ENCODE data around the gene ELF5. TPM values are rescaled to one million over a fixed set of nuclear protein-coding genes. Genes with fewer than 3 reads are reported as not detected.
A peak's percentile ranks its signal among the peaks of the same experiment; 100 is the strongest.

The ELF5 gene
- total RNA-seq, 1 experiment from 2014 or later: 0.61 TPM

- Histone ChIP-seq H3K4me3 (no peak overlapping the region), H4K20me1 (ENCODE audit: insufficient read depth) (no peaks in the 10 kb centered on the region), H3K9me3 (ENCODE audit: insufficient read depth, low read depth) (no peaks in the 10 kb centered on the region), H2AFZ (no peak overlapping the region), H3K36me3 (ENCODE audit: low read depth) (no peaks in the 10 kb centered on the region), H3K9me2 (ENCODE audit: insufficient read depth) (no peaks in the 10 kb centered on the region), H3K4me2 (no peak overlapping the region), H3F3A (ENCODE audit: insufficient read depth, low read depth) (peaks cover 2% of the 10 kb centered on the region; the same call in 1 of the 2 replicates), H3K27ac (no peak overlapping the region), H3K79me2 (ENCODE audit: low read depth) (no peaks in the 10 kb centered on the region), H3K27me3 (ENCODE audit: insufficient read depth, low read depth) (no peaks in the 10 kb centered on the region), H3K4me1 (replicated peaks; ENCODE audit: insufficient read depth) (peaks cover 8% of the 10 kb centered on the region)
- BruUV-seq (replicated peaks): no TSS peak
- ChIA-PET CTCF (interaction anchor here (0.6 kb wide), 2 partner anchors 98 to 388 kb away, joined by 3 to 9 read pairs; no protein-coding TSS in a partner anchor), POLR2A (ENCODE audit: unreplicated experiment) (no interaction called here)
- no peak for DNase-seq
- intact Hi-C loops (cut with micrococcal nuclease; ENCODE audit: unreplicated experiment): loop anchor here (1.0 to 10.0 kb wide), 5 partner anchors 128 to 659 kb away; partner anchors contain the start of gene ABTB2
- no peak for TF ChIP-seq CTCF (conservative IDR thresholded peaks at IDR 0.05)
- no peak for TF ChIP-seq EZH2 (IDR thresholded peaks at IDR 0.05; ENCODE audit: low read depth)
Observed at GRCh38 chr11:34493926-34494595, 19.5 kb downstream of the ELF5 start.

GRCh38 chr11:34493468-34493867 lies 20.1 kb downstream of the ELF5 start:
- CTCF ChIA-PET: no interaction called here
- Histone ChIP-seq H3K27ac (no peak overlapping the region), H3K27me3 (ENCODE audit: insufficient read depth, low read depth) (no peaks in the 10 kb centered on the region), H3K9me2 (ENCODE audit: insufficient read depth) (no peaks in the 10 kb centered on the region), H3K4me3 (no peak overlapping the region), H3K4me1 (replicated peaks; ENCODE audit: insufficient read depth) (peaks cover 8% of the 10 kb centered on the region), H3K79me2 (ENCODE audit: low read depth) (no peaks in the 10 kb centered on the region), H3K4me2 (no peak overlapping the region), H3K9me3 (ENCODE audit: insufficient read depth, low read depth) (no peaks in the 10 kb centered on the region), H3K36me3 (ENCODE audit: low read depth) (no peaks in the 10 kb centered on the region), H2AFZ (no peak overlapping the region), H4K20me1 (ENCODE audit: insufficient read depth) (no peaks in the 10 kb centered on the region), H3F3A (ENCODE audit: insufficient read depth, low read depth) (peaks cover 2% of the 10 kb centered on the region; the same call in 1 of the 2 replicates)
- intact Hi-C loops (cut with micrococcal nuclease; ENCODE audit: unreplicated experiment): loop anchor here (1.0 to 10.0 kb wide), 4 partner anchors 127 to 659 kb away; partner anchors contain the start of gene ABTB2
- POLR2A ChIA-PET (ENCODE audit: unreplicated experiment): no interaction called here
- no TSS peak for BruUV-seq (replicated peaks)
- TF ChIP-seq EZH2 (IDR thresholded peaks at IDR 0.05; ENCODE audit: low read depth): no peak
- TF ChIP-seq CTCF (conservative IDR thresholded peaks at IDR 0.05): no peak
- no peak for DNase-seq

GRCh38 chr11:34492806-34493414 lies 20.7 kb downstream of the ELF5 start:
- Histone ChIP-seq H3F3A (ENCODE audit: insufficient read depth, low read depth) (no peaks in the 10 kb centered on the region; the same call in 1 of the 2 replicates), H3K27ac (no peak overlapping the region), H3K9me2 (ENCODE audit: insufficient read depth) (no peaks in the 10 kb centered on the region), H3K9me3 (ENCODE audit: insufficient read depth, low read depth) (no peaks in the 10 kb centered on the region), H3K79me2 (ENCODE audit: low read depth) (no peaks in the 10 kb centered on the region), H3K27me3 (ENCODE audit: insufficient read depth, low read depth) (no peaks in the 10 kb centered on the region), H3K36me3 (ENCODE audit: low read depth) (no peaks in the 10 kb centered on the region), H3K4me3 (no peak overlapping the region), H2AFZ (no peak overlapping the region), H4K20me1 (ENCODE audit: insufficient read depth) (no peaks in the 10 kb centered on the region), H3K4me2 (no peak overlapping the region), H3K4me1 (replicated peaks; ENCODE audit: insufficient read depth) (peaks cover 8% of the 10 kb centered on the region)
- BruUV-seq (replicated peaks): no TSS peak
- POLR2A ChIA-PET (ENCODE audit: unreplicated experiment): no interaction called here
- DNase-seq: peak; percentile 41 to 62
- peak; percentile 91 for TF ChIP-seq CTCF (conservative IDR thresholded peaks at IDR 0.05)
- no peak for TF ChIP-seq EZH2 (IDR thresholded peaks at IDR 0.05; ENCODE audit: low read depth)
- CTCF ChIA-PET: interaction anchor here (0.6 to 1.3 kb wide), 4 partner anchors 11 to 129 kb away, joined by 3 to 10 read pairs (median 4); no protein-coding TSS in a partner anchor
- intact Hi-C loops (cut with micrococcal nuclease; ENCODE audit: unreplicated experiment): loop anchor here (1.0 to 10.0 kb wide), 4 partner anchors 127 to 658 kb away; partner anchors contain the start of gene ABTB2

All from PC-9 (cell line).